HG03280 (cell line): ENCODE data around the gene SSBP3.
A peak's percentile ranks its signal among the peaks of the same experiment; 100 is the strongest.

ENCODE experiments used
- ATAC-seq: cut with Tn5 transposase; IDR thresholded peaks from one replicate; pipeline ENCODE4 v1.9.1; 2021; ENCODE audit warnings: mild to moderate bottlenecking, moderate library complexity; ENCODE audit not compliant: unreplicated experiment

The SSBP3 gene

DNA sequence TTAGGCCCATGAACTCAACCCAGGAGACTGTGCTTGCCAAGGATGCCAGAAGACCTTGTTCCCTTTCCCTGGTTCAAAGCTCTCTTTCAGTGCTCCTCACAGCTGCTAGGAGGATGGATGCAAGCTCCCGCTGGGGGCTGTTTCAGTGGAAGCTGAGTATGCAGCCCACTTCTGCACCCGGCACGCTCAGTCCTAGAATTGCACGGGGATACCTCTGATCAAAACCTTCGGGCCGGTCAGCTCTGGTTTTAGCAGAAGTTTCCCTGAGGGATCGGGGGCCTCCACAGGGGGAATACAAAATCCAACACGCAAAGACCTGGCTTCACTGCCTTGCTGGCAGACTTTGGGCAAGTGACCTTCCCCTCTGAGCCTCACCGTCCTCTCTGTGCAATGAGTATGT lies 4.2 kb upstream of the SSBP3 start:
- ATAC-seq, result no peak

DNA sequence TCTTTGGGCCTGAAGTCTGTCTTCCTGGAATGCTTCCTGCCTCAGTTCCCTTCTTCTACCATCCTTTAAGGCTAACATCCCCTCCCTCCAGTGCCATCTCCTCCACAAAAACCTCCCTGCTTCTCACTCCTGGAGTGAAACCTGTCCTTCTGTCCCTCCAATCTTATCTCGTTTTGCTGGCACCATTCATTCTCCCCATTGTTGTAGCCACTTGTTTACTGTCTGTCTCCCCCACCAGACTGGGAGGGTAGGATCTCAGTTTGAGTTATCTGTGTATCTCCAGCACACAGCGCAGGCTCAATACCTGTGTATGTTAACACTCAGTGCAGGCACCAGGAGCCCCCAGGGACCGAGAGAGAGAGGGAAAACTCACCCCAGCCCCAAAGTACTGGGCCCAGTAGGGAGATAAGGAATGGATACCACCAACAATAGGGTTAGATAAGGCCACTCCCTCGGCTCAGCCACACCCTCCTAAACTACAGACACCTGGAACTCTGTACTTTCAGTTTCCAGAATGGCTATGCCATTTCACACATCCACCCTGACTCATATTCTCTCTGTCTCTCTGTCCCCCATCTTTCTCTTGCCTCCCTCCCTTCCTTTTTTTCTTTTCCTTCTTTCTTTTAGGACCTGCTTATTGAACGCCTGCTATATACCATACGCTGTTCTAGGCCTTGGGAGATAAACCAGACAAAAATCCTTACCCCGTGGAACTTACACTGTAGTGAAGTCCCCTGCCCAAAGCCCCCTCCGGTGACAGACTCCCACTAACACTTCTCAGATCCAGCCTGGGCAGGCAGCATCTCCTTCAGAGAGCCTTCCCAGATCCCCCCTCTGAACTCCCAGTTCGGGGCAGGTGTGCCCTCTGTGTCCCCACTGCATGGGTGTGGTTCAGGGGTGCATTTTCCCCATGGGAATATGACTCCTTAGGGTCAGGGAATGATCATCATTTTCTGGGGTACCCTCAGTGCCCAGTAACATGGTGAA lies 3.3 kb upstream of the SSBP3 start:
- ATAC-seq, result peak; percentile 31

DNA sequence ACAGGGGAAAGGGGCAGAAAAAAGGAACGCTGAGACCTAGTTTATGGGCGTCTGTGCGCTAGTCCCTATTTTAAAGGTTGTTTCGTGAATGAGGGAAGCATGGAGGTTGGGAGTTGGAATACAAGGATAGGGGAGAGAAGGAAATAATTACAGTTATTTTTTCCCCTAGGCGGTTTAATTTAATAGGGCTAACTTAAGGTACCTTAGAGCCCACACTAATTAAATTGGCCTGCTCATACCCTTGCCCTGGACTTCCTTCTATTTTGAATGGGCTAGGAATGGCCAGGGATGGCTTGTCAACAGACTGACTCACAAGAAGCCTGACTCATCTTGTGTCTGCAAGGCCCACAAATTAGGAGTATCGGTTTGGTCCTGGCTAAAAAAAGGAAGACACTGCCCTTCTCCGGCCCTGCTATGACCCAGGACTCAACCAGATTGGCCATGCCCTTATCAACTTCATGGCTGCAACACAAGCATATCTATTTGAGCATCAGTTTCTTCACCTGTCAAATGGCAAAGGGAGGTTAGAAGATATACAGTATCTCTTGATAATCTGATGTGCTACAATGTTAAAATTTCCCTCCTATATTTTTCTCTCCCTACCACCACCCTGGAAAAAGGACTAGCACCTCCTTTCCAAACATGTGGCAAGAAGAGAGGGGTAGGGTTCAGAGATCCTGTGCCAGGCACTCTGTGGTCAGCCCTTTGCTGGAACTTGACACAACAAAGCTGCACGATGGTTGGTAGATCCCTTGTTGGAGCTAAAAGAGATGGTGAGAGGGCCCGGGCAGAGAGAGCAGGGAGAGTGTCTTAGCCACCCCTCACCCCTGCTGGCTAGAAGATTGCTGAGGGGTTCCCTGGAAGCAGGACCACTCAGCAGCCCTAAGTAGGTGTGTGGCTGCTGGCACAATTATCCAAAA lies 2.2 kb upstream of the SSBP3 start:
- no peak for ATAC-seq

DNA sequence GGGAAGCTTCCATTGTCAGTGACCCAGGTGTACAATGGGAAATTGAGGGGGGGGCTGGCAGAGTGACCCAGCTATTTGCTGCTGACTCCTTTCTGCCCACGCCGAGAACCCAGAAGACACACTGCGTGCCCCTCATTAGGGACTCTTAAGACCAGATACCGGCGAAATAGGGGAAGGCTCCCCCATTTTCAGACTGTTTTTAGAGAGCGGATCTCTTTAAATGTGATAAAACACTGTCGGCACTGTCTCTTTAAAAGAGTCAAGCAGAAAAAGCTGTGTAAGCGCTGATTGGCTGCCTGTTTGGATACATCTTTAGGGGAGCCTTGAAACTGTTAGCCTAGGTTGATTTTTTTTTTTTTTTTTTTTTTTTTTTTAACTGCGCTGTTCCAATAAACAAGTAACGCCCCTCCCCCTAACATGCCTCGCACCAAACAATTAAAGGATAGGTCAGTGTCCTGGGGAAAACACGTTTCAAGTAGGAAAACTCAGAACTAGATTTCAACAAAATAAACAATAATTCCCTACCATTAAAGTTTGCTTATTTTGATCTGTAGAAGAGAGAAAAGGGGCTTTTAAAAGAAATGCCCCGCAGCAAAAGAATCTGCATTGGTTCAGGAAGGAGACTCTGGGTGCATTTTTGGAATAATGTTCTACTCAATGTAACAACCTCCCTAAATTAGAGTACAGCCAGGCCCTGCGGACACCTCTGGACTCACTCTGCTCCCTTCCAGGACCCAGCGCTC lies 1.4 kb upstream of the SSBP3 start:
- ATAC-seq, result peak; percentile 39

DNA sequence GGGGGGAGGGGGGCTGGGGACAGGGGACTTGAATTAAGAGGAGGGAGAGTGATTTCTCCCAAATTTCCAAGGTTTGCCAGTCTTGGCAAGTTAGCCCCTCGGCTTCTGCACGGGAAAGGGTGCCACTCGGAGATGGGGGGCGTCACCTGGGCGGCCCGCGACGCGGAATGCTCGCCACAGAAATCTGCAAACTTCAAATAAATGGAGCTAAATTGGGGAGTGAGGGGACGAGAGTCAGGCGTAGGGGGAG lies 885 bp upstream of the SSBP3 start:
- no peak for ATAC-seq

DNA sequence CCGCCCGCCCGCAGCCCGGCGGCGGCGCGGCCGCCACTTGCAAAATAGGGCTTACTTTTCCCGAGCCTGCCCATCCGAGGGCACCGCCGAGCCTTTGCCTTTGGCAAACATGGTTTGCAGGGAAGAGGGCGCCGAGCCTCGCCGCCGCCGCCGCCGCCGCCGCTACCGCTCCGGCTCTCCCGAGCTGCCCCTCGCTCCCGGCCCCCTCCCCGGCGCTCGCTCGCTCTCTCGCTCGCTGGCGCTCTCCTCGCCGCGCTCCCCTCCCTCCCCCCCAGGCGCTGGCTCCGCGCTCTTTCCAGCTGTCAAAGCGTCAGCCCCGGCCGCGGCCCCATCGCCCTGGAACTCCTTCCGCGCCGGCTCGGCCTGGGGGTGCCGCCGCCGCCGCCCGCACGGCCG lies 298 bp downstream of the SSBP3 start:
- no peak for ATAC-seq

DNA sequence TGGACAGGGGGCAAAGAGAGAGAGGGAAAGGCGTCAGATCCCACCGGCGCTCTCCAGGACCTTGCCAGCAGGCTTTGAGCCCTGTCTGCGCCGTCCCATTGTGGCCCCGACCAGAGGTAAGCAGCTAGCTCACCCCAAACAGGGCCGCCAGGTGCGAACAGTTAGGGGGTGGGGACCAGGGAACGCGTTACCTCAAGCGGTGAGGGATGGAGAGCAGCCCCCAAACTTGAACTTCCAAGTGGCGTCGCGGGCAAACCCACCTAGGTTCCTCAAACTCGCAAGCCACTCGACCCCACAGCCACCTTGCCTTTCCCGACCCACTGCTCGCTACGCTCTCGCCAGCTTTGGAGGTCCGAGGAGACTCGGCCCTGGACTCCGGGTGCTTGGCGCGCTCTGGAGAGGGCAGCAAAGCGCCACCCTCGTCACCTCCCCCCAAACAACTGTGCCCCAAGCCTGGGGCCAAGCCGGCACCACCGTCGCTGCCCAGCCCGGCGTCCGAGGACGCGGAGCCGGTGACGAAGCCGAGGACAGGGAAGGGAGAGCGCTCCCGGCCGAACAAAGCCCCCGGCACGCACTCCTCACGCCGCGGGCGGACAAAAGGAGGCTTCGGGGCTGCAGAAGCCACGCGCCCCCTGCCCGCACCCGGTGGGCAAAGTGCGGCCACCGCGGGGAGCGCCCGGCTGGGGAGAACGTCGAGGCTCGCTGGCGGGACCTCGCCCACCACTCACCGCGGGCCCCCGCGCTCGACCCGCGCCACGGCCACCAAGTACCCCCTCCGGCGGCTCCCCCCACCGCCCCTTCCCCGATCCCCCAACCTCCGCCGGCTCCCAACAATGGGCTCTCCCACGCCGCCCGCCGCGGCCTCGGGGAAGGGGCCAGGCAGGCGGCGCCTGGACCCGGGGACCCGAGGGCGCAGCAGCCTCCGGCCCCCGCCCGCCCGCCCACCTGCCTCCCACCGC lies 976 bp downstream of the SSBP3 start:
- ATAC-seq, result no peak

DNA sequence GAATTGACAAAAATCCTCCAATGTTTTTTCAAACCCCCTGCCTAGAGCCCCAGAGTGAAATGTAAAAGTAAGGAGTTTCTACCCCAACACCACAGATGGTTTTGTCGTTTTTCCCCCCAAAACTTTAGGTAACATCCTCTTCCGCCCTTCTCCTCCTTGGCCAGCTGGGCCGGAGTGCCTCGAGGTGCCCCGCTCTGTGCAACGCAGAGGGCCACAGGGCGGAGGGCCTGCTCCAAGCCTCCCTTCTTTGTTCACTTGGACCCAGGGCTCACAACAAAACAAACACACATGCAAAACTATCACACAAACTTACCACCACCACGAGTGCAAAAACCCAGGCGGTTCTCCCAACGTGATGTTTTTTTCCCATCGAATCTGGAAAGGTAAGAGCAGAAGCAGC lies 1.9 kb downstream of the SSBP3 start:
- no peak for ATAC-seq

DNA sequence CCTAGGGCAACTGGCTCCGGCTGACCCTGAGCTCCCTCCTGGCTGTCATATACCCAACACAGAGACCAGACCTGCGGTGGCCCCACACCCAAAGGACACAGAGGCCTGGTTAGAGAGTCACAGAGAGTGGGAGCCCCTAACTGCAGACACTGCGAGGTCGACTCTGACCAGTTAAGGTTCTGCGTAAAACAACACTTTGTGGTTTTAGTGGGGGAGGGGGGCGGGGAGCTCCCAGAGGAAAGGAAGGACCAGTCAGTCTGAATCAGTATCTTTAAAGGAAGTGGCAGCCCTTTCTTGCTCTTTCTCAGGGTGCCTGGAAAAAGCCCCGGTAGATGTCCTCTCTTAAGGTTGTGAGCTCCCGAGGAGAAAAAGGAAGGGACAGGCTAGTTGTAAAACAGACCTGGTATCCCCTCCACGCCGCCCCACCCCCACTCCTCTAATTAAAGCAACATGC lies 2.4 kb downstream of the SSBP3 start:
- no peak for ATAC-seq

DNA sequence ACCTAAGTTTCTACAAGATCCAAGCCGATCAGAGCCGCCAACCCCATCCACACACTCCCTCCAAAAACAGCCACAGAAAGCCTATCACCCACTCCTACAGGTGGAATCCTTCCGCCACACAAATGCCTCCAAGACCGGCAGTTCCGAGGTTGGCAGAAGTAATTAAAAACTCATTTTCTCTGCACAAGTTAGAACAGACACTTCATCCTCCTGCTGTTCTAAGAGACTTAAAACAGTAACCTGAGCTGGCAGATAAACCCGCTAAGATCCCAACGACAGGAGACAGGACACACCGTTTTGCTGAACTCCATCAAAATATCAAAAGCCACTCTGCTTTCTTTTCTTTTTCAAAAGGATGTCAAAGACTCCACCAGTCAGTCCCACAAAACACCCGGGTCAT lies 2.8 kb downstream of the SSBP3 start:
- no peak for ATAC-seq

DNA sequence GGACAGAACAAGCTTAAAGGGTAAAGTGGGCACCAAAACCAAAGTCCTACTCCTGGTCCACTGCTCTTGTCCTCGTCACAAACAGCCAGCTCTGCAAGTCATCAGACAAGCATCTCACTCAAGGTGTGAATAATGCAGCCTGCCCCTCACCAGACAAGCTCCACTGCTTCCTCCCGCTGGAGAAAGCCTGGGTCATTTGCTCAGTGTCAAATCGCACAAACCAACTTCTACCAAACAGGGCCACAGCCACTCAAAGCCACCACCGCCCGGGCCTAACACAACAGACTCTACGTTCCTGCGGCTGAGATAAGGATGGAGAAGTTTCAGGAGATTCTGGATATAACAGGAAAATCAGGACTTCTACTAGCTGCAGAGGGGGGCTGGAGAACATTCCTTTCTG lies 3.3 kb downstream of the SSBP3 start:
- ATAC-seq, result no peak

DNA sequence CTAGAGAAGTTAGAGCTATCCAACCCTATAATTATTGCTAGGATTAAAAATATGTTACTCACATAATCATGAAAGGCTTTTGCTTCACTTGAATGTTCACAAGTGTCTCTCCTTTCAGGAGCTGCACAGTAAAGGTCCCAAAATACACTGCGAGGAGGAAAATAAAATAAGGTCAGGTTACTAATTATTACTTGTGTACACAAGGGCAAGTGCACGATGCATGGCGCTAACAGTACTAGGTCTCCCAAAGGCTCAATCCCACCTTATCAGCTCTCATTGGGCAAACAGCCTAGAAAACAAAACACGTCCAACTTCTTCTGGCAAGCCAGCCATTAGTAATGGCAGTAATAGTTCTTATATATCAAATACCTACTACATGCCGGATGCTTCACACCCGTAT lies 4.4 kb downstream of the SSBP3 start:
- no peak for ATAC-seq

DNA sequence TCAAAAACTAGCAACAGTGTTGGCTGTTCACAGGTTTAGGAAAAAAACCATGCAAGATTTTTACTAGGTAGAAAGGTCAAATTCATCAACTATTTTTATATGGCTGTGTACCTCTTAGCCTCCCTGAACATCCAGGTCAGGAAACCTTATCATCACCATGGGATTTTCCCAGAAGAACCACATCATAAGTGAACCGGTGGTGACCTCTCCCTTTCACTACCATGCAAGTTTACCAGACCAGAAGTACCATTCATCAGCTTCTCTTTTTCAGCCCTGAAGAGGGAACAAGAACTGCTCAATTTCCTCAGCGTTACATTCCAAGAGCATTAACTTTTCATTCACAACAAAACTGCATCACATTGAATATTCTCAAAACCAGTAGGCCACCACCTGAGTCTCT lies 5.9 kb downstream of the SSBP3 start:
- ATAC-seq, result no peak

DNA sequence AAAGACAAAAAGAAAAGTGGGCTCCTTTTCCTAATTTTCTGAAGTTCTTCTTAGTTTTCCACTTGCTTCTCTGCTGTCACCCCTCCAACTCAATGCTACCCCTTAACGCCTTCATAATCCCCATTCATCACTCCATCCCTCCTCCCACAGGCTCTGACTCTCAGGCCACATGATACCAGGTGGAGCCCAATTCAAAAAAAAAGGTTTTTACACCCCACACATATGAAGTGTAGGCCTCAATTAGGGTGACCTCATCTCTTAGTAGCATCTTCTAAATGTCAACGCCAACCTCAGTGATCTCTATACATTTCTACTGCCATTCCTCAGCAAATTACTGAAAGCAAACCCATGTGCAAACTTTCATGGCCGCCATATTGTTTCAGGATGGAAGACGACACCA lies 6.4 kb downstream of the SSBP3 start:
- ATAC-seq, result no peak

DNA sequence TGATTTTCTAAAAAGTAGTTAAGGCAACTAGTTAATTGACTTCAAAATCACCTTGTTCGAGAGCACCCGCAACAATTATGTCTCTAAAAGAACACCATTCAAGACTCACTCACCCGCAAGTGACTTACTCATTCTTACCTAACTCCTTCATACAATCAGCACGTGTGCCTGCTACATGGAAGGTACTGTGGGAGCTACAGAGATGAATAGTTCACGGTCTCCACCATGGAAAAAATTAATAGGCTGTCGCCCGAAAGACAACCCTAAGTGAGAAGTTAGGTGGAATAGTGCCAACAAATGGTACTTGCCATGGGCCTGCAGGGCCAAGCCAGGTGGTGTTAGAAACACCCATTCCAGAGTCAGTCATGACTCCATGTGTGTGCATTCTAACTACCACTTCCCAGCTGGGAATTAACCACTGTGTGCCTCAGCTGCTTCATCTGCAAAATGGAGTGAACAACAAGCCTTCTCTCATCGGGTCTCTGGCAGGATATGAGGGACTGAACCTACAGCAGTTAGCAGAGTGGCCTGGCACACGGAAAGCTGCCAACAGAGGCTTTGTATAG lies 7.1 kb downstream of the SSBP3 start:
- no peak for ATAC-seq

DNA sequence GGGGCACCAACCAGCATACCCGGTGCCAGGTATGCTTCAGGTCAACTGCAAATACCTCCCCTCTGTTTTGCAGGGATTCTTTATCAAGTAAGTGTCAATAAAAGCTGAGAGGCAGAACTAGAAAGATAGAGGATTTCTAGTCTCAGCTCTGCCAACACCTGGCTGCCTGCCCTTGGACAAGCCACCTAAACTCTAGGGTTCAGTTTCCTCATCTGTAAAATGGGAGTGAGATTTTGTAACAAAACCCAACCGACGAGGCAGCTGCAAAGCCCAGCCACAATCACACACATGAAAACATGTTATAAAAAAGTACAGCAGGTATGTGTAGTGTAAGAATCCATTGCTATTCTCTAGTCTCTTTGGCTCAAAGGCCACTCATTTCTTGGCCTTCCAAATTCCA lies 8.2 kb downstream of the SSBP3 start:
- ATAC-seq, result no peak

DNA sequence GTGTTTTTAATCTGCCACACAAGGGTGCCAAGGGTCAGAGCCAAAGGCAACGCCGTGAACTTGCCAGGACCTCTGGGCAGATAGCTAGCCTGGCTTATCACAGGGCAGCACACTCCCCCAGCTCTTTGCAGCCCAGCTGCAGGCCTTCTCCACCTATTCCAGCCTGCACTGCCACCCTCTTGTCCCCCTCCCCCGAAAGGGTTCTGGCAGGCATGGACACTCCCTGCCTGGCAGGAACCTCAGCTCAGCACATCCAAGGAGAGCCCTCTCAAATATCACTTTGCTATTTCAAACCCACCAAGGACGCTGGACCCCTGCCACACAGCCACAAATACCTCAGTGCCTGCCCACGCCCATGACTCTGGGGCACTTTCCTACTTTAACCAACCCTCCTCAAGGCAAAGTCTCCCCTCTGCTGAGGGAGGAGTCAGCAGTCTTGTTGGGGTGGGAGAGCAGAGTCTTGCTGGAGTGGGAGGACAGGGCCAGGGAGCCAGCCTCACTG lies 9.1 kb downstream of the SSBP3 start:
- no peak for ATAC-seq

DNA sequence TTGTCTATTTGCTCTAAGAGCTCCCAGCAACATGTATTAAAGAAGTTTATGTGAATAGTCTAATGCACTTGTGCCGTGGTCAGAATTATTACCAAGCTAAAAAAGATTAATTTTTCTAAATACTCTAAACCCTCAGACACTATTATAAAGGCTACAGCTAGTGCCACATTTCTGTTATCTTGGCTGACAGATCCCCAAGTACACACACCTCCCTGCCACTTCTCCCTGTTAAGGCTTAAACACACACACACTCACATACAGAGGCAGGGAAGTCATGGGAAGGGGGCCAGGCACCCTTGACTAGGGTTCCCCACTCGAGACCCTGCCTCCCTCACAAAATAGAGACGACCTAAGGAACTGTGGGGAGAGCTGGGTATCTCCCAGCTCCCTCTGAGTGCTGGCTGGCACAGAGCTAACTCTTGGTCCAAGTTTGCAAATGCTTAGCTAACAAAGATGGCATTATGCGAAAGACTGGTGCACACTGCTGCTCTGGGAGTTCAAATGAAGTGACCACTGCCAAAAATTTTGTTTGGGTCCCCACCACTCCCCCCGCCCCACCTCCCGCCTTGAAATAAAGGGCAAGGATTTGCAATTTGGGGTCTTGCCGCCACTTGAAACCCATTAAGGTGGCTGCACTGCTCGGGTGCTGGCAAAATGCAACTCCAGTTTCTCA lies 9.8 kb downstream of the SSBP3 start:
- ATAC-seq, result no peak

DNA sequence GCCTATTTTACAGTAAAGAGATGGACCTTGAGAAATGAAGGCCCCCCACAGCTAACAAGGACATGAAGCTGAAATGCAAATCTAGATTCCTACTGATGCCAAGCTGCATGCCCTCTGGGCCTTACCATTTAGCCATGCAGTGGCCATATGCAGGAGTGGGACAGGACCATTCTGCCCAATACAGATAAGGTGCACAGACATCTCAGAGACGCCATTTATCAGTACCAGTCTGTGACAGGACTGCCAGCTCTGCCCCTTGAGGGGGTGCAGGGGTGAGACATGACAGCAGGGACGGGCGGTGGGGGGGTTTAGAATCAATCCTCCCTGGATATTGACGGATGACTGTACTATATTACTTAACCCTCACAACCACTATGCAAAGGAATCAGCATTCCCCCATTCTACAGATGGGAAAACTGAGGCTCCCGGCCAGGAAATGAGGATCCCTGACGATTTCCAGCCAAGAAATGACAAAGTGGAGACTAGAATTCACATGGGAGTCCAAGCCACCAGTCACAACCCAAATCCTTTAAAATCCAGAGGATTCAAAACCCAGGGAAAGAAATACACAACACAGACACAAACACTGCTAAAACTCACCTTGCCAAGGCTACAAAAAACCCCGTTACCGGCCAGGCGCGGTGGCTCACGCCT lies 10.8 kb downstream of the SSBP3 start:
- ATAC-seq, result no peak
